ENCODE measurements around the gene DIPK1C.

GRCh38 chr18:74399091-74399887 lies 57.8 kb downstream of the DIPK1C start:
- no peak for TF ChIP-seq CTCF (IDR thresholded peaks at IDR 0.05; ENCODE audit: poor library complexity)
- TF ChIP-seq EZH2 (IDR thresholded peaks at IDR 0.05; ENCODE audit: borderline replicate concordance): no peak

All from hepatocyte (in vitro differentiated cells).